LHCN-M2 (cell line): Measurements from ENCODE around the gene USP3. TPM values are rescaled to one million over a fixed set of nuclear protein-coding genes. Genes with fewer than 3 reads are reported as not detected.
"Not testable (repeated sequence)": the region's sequence is repeated elsewhere in the genome, so short reads cannot be mapped to it uniquely, and the experiment has no call there.

ENCODE experiments used
- DNase-seq: peaks from one replicate; pipeline ENCODE4 v3.0.0-alpha.2; 2012; ENCODE audit warnings: low read depth
- total RNA-seq: library from RNA; depleted of rRNA; stranded (reverse); fragments of >200 nt; gene quantifications from 2 replicates; pipeline ENCODE4 v1.2.3, GENCODE V29; 2014

The USP3 gene
- total RNA-seq, 1 experiment from 2014 or later = 24.3 TPM

DNA sequence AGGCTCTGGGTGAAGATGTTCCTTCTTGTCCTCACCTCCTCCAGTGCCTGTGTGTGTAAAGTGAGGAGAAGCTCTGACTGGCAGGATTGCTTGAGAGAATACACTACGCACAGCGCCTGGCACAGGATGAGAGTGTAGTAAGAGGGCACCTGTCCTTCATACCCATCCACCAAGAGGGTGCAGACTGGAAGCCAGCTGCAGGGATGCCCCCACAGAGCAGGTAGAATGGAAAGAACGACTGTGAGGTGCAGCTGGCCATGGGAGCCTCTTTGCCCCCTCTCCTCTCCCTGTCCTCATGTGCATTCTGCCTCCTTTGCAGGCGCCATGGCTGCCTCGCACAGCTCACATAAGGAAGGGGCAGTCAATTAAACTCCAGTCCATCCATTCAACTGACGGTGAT is 105.1 kb downstream of the USP3 start:
- DNase-seq = no peak

DNA sequence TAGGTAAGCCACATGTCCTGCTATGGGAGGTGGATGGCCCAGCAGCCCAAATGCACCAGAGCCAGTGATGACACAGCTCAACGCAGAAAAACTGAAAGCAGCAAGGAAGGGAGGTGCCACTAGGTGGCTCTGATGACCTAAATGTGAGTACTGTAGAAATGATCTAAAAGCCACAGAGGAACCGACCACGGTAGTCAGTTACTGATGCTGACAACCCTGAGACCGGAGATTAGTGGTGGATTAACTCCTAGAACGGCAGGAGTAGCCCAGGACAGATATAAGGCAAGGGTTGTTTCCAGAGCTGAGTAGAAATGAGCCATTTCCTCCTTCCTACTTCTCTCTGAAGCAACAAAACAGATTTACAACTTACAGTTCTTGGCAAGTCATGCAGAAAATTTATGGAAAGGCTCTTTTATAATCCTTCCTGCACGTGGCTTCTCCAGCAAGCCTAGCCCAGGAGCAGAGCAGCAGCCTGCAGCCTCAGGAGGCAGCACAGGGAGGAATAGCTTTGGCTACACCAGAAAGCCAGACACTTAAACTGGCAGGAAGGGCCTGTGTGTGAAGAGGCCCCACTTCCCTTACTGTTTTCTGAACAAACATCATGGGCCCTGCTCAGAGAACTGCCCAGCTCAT is 105.9 kb downstream of the USP3 start:
- peak; percentile 83 for DNase-seq

- DNase-seq = peak; percentile 52
Observed at GRCh38 chr15:63611177-63611576, 106.8 kb downstream of the USP3 start.

GRCh38 chr15:63612300-63612699 is 107.9 kb downstream of the USP3 start:
- DNase-seq = no peak

DNA sequence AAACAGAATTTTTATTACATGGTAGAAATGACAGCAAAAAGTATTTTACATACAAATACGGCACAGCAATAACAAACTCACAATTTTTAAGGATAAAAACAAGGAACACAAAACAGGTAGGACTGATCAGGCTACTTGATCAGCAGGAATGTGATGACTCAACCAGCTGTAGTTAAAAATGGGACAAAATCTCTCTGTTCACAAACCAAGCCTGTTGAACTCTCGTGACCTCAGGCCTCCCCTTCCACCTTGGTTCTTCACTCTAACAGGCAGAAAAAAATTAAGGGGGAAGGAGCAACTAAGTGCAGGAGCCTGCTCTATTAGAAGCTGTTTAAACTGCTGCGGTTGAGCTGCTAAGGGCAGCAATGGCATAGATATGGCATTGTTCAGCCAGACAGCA is 111.5 kb downstream of the USP3 start:
- no peak for DNase-seq

GRCh38 chr15:63617147-63617546 is 112.8 kb downstream of the USP3 start:
- not testable (repeated sequence) for DNase-seq

DNA sequence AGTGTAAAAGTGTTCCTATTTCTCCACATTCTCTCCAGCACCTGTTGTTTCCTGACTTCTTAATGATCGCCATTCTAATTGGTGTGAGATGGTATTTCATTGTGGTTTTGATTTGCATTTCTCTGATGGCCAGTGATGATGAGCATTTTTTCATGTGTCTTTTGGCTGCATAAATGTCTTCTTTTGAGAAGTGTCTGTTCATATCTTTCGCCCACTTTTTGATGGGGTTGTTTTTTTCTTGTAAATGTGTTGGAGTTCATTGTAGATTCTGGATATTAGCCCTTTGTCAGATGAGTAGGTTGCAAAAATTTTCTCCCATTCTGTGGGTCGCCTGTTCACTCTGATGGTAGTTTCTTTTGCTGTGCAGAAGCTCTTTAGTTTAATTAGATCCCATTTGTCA is 113.2 kb downstream of the USP3 start:
- DNase-seq = not testable (repeated sequence)

DNA sequence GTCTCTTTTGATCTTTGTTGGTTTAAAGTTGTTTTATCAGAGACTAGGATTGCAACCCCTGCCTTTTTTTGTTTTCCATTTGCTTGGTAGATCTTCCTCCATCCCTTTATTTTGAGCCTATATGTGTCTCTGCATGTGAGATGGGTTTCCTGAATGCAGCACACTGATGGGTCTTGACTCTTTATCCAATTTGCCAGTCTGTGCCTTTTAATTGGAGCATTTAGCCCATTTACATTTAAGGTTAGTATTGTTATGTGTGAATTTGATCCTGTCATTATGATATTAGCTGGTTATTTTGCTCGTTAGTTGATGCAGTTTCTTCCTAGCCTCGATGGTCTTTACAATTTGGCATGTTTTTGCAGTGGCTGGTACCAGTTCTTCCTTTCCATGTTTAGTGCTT is 116.4 kb downstream of the USP3 start:
- DNase-seq = not testable (repeated sequence)

- DNase-seq = no peak
Observed at GRCh38 chr15:63623232-63623969, 119.0 kb downstream of the USP3 start.

GRCh38 chr15:63626955-63627354 is 122.6 kb downstream of the USP3 start:
- DNase-seq = no peak

- DNase-seq = no peak
Observed at GRCh38 chr15:63628123-63628822, 123.9 kb downstream of the USP3 start.

DNA sequence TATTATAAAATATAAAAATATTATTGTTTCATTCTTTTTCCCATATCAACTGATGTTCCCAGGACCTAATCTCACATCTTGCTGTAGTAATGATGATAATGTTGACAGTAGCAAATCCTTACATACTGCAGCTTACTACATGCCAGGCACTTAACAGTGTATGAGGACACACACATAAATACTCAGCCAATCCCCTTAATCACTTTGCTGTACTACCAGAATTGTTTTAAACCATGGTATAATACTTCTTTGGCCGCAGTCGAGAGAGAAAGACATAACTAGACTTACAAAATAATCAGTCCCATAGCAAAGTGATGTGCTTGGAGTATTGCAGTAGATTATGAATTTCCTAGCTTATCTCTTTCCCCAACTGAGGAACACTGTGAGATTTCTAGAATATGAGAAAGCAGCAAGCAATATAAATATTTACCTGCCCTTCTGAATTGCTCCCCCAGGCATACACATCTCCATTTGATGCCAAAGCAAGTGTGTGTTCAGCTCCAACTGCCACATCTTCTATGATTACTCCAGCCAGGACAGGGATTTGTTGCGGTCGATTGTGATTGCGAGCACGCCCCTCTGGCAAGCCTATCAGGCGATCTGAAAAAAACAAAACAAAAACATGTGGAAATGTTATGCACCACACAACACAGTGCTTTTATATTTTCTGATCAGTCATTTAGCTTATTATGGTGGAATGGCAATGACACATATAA is 125.8 kb downstream of the USP3 start:
- no peak for DNase-seq

- DNase-seq = no peak
Observed at GRCh38 chr15:63633312-63633711, 128.9 kb downstream of the USP3 start.

GRCh38 chr15:63634154-63634553 is 129.8 kb downstream of the USP3 start:
- DNase-seq = no peak

DNA sequence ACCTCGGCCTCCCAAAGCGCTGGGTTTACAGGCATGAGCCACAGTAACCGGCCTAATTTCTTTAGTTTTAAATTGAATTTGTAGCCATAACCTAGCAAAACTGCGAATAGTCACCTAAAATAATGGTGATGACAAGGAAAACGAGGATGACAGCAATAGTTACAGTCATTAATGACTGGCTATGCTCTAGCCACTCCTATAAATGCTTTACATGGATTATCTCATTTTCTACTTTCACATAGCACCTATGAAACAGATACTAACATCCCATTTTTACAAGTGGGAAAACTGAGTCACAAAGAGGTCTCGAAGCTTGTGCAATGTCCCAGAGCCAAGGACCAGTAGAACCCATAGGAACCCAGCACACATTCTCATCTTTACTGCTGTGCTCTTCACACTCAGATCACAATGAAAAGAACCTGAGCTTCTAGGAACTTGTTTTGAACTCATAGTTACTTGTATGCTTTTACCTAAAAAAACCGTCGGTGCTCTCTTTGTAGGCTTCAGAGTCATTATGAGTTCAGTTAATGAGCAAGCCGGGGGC is 132.2 kb downstream of the USP3 start:
- no peak for DNase-seq

DNA sequence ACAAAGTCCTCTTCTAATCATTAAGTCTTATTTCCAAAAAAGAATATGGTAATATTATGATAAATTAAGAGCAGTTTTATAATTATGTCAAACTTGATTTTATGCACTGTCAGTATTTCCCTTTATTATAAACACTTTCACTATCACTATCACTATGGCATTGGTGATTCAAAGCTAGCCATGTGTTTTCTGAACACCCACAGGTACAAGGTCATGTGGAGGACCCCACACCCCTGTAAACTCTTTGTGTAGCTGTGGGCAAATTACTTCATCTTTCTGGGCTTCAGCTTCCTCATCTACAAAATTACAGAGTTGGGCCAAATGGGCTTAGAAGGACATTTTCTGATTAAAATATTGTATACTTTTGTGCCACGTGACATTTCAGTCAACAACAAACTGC is 134.4 kb downstream of the USP3 start:
- DNase-seq = no peak

GRCh38 chr15:63640146-63640545 is 135.8 kb downstream of the USP3 start:
- DNase-seq = peak; percentile 19
